SK-N-SH treated with all-trans-retinoic acid at 6 μM for 48 hours (cell line): ENCODE results near the gene GTPBP3.

Experiments used
- ATAC-seq: fragments of 200-7000 bp; cut with Tn5 transposase; 3 replicates; pipeline ENCODE4 v1.9.1; 2020; ENCODE audit warnings: mild to moderate bottlenecking, moderate library complexity
- ARNTL ChIP-seq: fragments of 450-650 bp; formaldehyde crosslinking; IDR thresholded peaks from 2 replicates; pipeline ENCODE4 v1.5.0; 2020; ENCODE audit warnings: low read depth, mild to moderate bottlenecking, moderate library complexity, borderline replicate concordance
- BACH2 ChIP-seq: fragments of 250-450 bp; sonication (Bioruptor Pico); IDR thresholded peaks from 2 replicates; pipeline ENCODE4 v1.9.0; 2021; ENCODE audit warnings: mild to moderate bottlenecking, borderline replicate concordance
- CREB5 ChIP-seq: fragments of 250-450 bp; sonication (Bioruptor Pico); IDR thresholded peaks from 2 replicates; pipeline ENCODE4 v1.5.1; 2020; ENCODE audit warnings: low read depth, mild to moderate bottlenecking, moderate library complexity
- CSDC2 ChIP-seq: fragments of 250-450 bp; sonication (Bioruptor Pico); IDR thresholded peaks from 2 replicates; pipeline ENCODE4 v1.5.0; 2020; ENCODE audit warnings: mild to moderate bottlenecking, moderate library complexity
- CSRNP3 ChIP-seq: fragments of 250-450 bp; sonication (Bioruptor Pico); IDR thresholded peaks from 2 replicates; pipeline ENCODE4 v1.5.1; 2021; ENCODE audit warnings: mild to moderate bottlenecking, moderate library complexity
- ESRRG ChIP-seq: fragments of 250-450 bp; sonication (Bioruptor Pico); IDR thresholded peaks from 2 replicates; pipeline ENCODE4 v1.6.1; 2021; ENCODE audit warnings: mild to moderate bottlenecking
- GLIS3 ChIP-seq: fragments of 250-450 bp; sonication (Bioruptor Pico); IDR thresholded peaks from 2 replicates; pipeline ENCODE4 v1.5.0; 2020; ENCODE audit warnings: mild to moderate bottlenecking, moderate library complexity
- ISL1 ChIP-seq: fragments of 250-450 bp; sonication (Bioruptor Pico); IDR thresholded peaks from 2 replicates; pipeline ENCODE4 v2.1.2; 2022; ENCODE audit warnings: mild to moderate bottlenecking, moderate library complexity
- POU6F1 ChIP-seq: fragments of 250-450 bp; sonication (Bioruptor Pico); IDR thresholded peaks from 2 replicates; pipeline ENCODE4 v1.8.0; 2021; ENCODE audit warnings: low read depth, mild to moderate bottlenecking, moderate library complexity, borderline replicate concordance
- RARB ChIP-seq: fragments of 250-450 bp; sonication (Bioruptor Pico); IDR thresholded peaks from 2 replicates; pipeline ENCODE4 v1.8.0; 2021; ENCODE audit warnings: mild to moderate bottlenecking, moderate library complexity
- SNAI2 ChIP-seq: fragments of 250-450 bp; sonication (Bioruptor Pico); IDR thresholded peaks from 2 replicates; pipeline ENCODE4 v1.5.0; 2020; ENCODE audit warnings: mild to moderate bottlenecking, moderate library complexity
- TOX ChIP-seq: fragments of 250-450 bp; sonication (Bioruptor Pico); IDR thresholded peaks from 2 replicates; pipeline ENCODE4 v1.8.0; 2021; ENCODE audit warnings: mild to moderate bottlenecking, moderate library complexity, borderline replicate concordance
- TSHZ2 ChIP-seq: fragments of 250-450 bp; sonication (Bioruptor Pico); IDR thresholded peaks from 2 replicates; pipeline ENCODE4 v1.5.0; 2020; ENCODE audit warnings: mild to moderate bottlenecking, moderate library complexity
- ZC3H10 ChIP-seq: fragments of 250-450 bp; sonication (Bioruptor Pico); IDR thresholded peaks from 2 replicates; pipeline ENCODE4 v1.5.1; 2021; ENCODE audit warnings: mild to moderate bottlenecking, moderate library complexity
- ZFP3 ChIP-seq: fragments of 250-450 bp; sonication (Bioruptor Pico); IDR thresholded peaks from 2 replicates; pipeline ENCODE4 v1.5.0; 2020; ENCODE audit warnings: mild to moderate bottlenecking, moderate library complexity
- ZNF565 ChIP-seq: fragments of 450-650 bp; formaldehyde crosslinking; conservative IDR thresholded peaks from 2 replicates; pipeline ENCODE4 v1.5.0; 2020; ENCODE audit warnings: low read depth, mild to moderate bottlenecking, moderate library complexity
- ZNF70 ChIP-seq: fragments of 450-650 bp; formaldehyde crosslinking; IDR thresholded peaks from 2 replicates; pipeline ENCODE4 v1.5.0; 2020; ENCODE audit warnings: mild to moderate bottlenecking, moderate library complexity
- ZNF8 ChIP-seq: fragments of 450-650 bp; formaldehyde crosslinking; IDR thresholded peaks from 2 replicates; pipeline ENCODE4 v1.5.0; 2020; ENCODE audit warnings: mild to moderate bottlenecking, moderate library complexity

The GTPBP3 gene

GRCh38 chr19:17390665-17391370, 53.5 kb downstream of the GTPBP3 start:
- ATAC-seq, result peak; percentile 99
- no peak for TF ChIP-seq POU6F1 (CRISPR knock-in tag)
- no peak for TF ChIP-seq CREB5 (CRISPR knock-in tag)
- TF ChIP-seq CSDC2 (CRISPR knock-in tag), result no peak
- TF ChIP-seq RARB (CRISPR knock-in tag), result no peak
- TF ChIP-seq GLIS3 (CRISPR knock-in tag), result no peak
- TF ChIP-seq ZFP3, result no peak
- no peak for TF ChIP-seq ISL1 (CRISPR knock-in tag)
- no peak for TF ChIP-seq ARNTL (CRISPR knock-in tag)
- TF ChIP-seq ESRRG (CRISPR knock-in tag), result no peak
- TF ChIP-seq TOX (CRISPR knock-in tag), result no peak
- TF ChIP-seq TSHZ2 (CRISPR knock-in tag), result no peak
- TF ChIP-seq ZNF8, result no peak
- TF ChIP-seq ZNF70 (CRISPR knock-in tag), result no peak
- no peak for TF ChIP-seq SNAI2 (CRISPR knock-in tag)
- no peak for TF ChIP-seq ZC3H10 (CRISPR knock-in tag)

GRCh38 chr19:17391371-17392151, 54.2 kb downstream of the GTPBP3 start:
- ATAC-seq, result peak; percentile 4
- TF ChIP-seq ZFP3 (no peak), POU6F1 (CRISPR knock-in tag) (no peak), BACH2 (CRISPR knock-in tag) (no peak), ZNF8 (no peak), ZNF565 (CRISPR knock-in tag) (no peak), CSRNP3 (CRISPR knock-in tag) (no peak), TOX (CRISPR knock-in tag) (no peak), SNAI2 (CRISPR knock-in tag) (no peak), RARB (CRISPR knock-in tag) (no peak), CREB5 (CRISPR knock-in tag) (no peak)
- TF ChIP-seq, all 23 proteins: peak for 0
